HG02642 (cell line): ENCODE data around the gene WNT1.

ENCODE experiments used
- ATAC-seq: cut with Tn5 transposase; IDR thresholded peaks from one replicate; pipeline ENCODE4 v1.9.1; 2021; ENCODE audit warnings: mild to moderate bottlenecking; ENCODE audit not compliant: unreplicated experiment, poor library complexity

The WNT1 gene

DNA sequence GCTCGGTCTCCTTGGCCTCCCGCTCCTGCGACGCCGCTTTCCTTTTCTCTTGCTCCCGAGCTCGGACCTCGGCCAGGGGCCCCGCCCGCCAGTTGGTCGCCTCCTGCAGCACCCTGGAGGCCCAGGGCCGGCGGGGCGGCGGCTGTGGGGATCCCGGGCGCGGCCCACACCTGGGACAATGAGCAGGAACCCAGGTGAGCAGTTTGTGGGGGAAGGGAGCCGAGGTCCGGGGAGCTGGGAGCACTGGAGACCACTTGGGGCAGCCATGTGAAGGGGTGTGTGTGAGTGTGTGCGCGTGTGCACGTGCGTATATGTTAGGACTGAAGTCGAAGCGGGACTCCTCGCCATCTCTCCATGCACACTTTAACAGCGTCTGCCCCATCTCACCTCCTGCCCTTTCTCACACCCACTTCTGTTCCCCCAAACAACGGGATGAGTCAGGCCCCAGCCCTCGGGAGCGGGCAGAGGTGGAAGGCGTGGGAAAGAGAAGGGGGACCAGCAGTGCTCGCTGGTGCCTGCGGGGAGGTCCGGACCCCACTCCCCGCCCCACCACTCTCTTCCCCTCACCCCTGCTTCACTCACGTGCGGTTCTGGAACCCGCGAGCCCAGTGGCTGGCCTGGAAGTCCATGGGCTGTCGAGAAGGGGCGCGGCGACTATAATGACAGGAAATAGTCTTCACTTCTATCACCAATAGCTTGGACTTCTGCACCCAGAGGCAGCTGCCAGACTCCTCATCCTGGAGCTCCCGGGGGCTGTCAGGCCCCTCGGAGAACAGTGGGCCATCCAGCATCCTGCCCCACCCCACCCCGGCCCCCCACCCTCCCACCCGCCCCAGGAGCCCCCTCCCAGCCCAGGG lies 20.6 kb downstream of the WNT1 start:
- ATAC-seq, result peak; percentile 13

GRCh38 chr12:48999371-49000131 lies 21.4 kb downstream of the WNT1 start, which contains the start of gene DDN:
DDN (minus strand) TSS chr12:48999375; CDS start chr12:48999287, 88 bp downstream.
- no peak for ATAC-seq

DNA sequence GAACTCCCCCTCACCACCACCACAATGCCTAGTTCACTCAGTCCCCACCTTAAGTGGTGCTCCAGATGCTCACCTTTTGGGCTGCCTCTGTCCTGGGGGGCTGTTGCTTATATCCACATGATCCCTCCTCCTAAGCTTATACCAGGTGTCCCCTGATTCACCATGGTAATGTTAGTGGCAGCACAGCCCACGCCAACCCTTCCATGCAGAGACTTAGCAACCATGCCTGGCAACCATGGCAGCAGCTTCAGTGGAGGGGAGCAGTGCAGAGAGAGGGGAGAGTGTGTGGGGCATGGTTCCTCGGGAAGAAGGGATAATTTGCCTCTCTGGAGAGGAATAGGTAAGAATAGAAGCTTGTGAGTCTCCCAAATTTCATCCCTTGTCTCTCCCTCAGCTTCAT lies 22.2 kb downstream of the WNT1 start:
- ATAC-seq, result no peak

DNA sequence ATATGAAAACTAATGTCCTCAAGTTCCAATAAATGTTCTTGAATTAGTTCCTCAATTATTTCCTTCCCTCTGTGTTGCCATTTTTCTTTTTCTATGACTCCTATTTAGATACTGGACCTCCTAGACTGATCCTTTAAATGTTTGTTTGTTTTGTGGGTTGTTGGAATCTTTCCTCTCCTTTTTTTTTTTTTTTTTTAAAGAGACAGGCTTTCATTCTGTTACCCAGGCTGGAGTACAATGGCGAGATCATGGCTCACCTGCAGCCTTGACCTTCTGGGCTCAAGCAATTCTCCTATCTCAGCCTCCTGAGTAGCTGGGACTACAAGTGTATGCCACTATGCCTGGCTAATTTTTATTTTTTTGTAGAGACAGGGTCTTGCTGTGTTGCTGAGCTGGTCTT lies 30.8 kb downstream of the WNT1 start:
- no peak for ATAC-seq

DNA sequence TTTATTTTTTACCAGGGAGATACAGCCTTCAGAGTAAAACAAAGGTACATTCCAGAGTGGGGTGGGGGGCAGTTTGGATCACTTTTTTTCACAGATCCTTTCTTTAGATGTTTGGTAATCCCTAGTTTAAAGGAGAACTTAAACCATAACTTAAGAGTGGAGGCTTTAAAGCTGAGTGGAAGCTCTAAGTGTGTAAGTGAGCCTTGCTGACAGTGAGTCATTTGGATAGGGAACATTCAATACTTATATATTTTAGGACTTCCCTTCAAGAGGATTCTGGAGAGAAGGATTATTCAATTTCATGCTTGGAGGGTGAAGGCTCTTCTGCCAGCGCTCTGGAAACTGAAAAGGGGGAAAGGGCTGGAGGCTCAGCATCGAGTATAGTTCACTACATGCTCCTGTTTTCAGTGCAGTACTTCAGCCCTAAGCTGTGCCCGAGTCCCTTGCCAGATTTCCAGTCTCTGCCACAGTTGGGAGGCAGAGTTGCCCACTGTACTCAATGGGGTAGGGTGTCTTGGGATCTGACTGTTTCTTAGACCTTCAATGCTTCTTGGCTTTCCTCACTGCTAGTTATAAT lies 32.1 kb downstream of the WNT1 start:
- no peak for ATAC-seq

GRCh38 chr12:49012739-49013138 lies 34.6 kb downstream of the WNT1 start:
- ATAC-seq, result no peak

- ATAC-seq, result no peak
Observed at GRCh38 chr12:49013428-49013827, 35.3 kb downstream of the WNT1 start.

DNA sequence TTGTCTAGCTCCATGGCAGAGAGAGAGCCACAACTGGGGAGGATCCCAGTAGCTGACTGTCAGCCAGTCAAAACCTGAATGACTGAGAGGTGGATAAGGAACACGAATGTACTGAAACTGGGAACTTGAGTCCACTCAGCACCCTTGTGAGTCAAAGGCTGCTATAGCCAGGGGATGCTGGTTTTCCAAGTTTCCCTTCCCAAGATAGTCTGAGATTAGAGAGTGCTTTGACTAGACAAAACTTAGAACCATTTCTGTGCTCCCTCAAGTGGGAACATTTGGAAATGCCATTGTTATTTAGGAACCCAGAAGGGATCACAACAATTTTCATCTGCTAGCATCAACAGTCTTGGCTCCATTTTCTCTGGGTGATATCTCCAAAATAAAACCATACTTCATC lies 36.4 kb downstream of the WNT1 start:
- ATAC-seq, result no peak

GRCh38 chr12:49015196-49015595 lies 37.1 kb downstream of the WNT1 start:
- no peak for ATAC-seq

- ATAC-seq, result peak; percentile 10
Observed at GRCh38 chr12:49017891-49018260, 39.8 kb downstream of the WNT1 start.

GRCh38 chr12:49018261-49019119 lies 40.4 kb downstream of the WNT1 start, which contains the start of gene PRKAG1:
PRKAG1 (minus strand) TSS chr12:49018776; CDS start chr12:49018740, 36 bp downstream.
- ATAC-seq, result peak; percentile 87

DNA sequence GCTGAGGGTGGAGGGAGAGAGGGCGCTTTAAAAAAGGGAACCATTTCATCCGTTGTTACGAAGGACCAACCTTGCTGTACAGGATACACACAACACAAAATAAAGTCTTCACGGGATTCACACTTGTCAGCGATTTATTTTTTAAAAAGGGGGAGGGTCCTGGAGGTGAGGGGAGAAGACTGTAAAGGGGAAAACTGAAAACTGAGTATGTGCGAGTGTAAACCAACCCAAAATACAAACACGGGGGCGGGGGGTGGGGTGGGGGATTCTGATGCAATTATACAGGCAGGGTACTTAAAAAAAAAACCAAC lies 41.0 kb downstream of the WNT1 start:
- ATAC-seq, result peak; percentile 23

- ATAC-seq, result no peak
Observed at GRCh38 chr12:49019443-49020324, 41.6 kb downstream of the WNT1 start.

GRCh38 chr12:49020441-49020840 lies 42.3 kb downstream of the WNT1 start:
- no peak for ATAC-seq

DNA sequence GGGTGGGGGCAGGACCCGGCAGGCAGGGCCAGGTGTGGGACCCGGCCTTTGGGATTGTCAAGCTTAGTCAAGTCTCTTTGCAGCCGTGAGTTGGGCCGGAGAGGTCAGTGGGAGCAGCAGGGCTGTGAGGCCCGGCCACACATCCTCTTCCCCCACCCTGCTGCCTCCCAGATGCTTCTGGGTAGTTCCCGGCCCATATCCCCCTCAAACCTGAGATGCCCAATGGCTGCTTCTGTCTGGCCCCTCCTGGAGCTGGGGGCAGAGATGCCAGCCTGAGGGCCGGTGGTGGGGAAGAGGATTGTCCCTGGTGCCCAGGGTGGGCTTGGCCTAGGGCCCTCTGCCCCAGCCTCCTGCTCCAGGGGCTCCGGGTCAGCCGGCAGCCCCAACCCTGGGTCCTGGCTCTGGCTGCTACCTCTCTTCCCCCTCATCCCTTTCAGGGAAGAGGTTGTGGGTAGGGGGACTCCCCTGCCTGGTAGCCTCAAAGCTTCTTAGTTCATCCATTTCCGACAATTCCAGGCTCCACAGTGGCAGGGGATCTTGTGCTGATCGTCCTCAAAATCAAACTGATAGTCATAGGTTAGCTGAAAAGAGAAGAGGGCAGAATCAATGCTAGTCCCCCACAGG lies 43.3 kb downstream of the WNT1 start:
- no peak for ATAC-seq

GRCh38 chr12:49022558-49023178 lies 44.5 kb downstream of the WNT1 start:
- ATAC-seq, result no peak

DNA sequence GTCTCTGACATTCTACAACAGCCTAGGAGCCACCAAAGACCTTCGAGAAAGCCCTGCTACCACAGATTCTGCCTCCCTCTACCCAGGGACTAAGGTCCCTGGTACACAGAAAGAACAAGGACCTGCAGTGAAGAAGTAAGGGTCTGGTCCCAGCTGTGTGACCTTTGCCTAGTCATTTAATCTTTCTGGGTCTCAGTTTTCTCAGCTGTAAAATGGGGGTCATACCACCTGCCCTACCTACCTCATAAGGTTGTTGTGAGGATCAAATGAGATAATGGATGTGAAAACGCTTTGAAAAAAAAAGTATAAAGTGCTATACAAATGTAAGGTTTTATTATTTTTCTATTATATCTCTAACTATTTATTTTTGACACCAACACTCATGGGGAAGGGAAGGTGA lies 45.7 kb downstream of the WNT1 start:
- ATAC-seq, result no peak

DNA sequence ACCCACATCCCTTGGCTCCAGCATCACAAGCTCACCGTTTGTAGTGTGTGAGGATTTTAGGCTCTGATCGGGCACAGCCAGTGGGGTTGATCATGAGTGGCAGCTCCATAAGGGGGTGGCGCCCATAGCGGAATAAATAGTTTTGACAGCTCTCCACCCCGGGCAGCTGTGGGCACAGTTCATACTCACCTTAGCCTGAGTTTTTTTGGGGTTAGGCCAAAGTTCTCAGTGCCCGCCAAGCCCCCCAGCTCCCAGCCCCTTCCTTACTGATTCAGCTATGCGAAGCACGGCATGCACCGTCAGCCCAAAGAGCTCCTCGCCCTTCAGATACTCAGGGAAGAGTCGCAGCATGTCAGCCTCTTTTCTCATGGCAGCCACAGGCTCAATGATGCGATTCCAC lies 46.4 kb downstream of the WNT1 start:
- ATAC-seq, result no peak

DNA sequence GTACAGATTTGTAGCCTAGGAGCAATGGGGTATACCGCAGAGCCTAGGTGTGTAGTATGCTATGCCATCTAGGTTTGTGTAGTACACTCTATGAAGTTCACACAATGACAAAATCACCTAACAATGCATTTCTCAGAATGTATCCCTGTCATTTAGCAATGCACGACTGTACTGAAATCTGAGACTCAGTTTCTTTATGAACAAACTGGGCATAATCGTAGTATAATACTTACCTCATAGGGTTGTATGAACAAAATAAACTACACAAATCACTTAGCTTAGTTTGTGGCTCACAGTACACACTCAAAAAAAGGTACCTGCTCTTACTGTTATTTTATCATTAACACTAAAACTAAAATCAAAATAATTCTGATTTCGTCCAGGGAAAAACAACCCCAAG lies 47.3 kb downstream of the WNT1 start:
- ATAC-seq, result no peak
